ENCODE measurements around the gene USP21. TPM values are rescaled to one million over a fixed set of nuclear protein-coding genes. Genes with fewer than 3 reads are reported as not detected.

The USP21 gene
- total and polyA plus RNA-seq, 2 of the 13 experiments (the other 11 are each of a cell fraction or from before 2014, with no cell fraction given): 10.1 to 33.1 TPM

- TF ChIP-seq TFDP1 (CRISPR knock-in tag; IDR thresholded peaks at IDR 0.05; ENCODE audit: borderline replicate concordance) (peak; percentile 38; the same call in 1 of the 2 replicates), ZNF274 (CRISPR knock-in tag; IDR thresholded peaks at IDR 0.05) (peak; percentile 93), HDAC1 (CRISPR knock-in tag; IDR thresholded peaks at IDR 0.05) (peak; percentile 88), BRCA1 (CRISPR knock-in tag; IDR thresholded peaks at IDR 0.05) (0 out of 2 replicates have a peak, but pooled peaks have one; percentile 78), ZNF788 (CRISPR knock-in tag; IDR thresholded peaks at IDR 0.05; ENCODE audit: borderline replicate concordance) (peak; percentile 86; the same call in 1 of the 2 replicates), ZNF749 (CRISPR knock-in tag; IDR thresholded peaks at IDR 0.05; ENCODE audit: borderline replicate concordance) (0 out of 2 replicates have a peak, but pooled peaks have one; percentile 26), NR2F2 (IDR thresholded peaks at IDR 0.05; ENCODE audit: borderline replicate concordance, low read depth) (no peak), CEBPG (CRISPR knock-in tag; IDR thresholded peaks at IDR 0.05) (peak; percentile 64), MXD4 (CRISPR knock-in tag; IDR thresholded peaks at IDR 0.05) (peak; percentile 77), EHMT2 (IDR thresholded peaks at IDR 0.05; ENCODE audit: borderline replicate concordance, low read depth, low read length) (no peak), ZNF83 (CRISPR knock-in tag; IDR thresholded peaks at IDR 0.05; ENCODE audit: borderline replicate concordance) (no peak), SP4 (CRISPR knock-in tag; IDR thresholded peaks at IDR 0.05) (peak; percentile 87), ZNF12 (CRISPR knock-in tag; IDR thresholded peaks at IDR 0.05) (0 out of 2 replicates have a peak, but pooled peaks have one; percentile 16), MIER2 (CRISPR knock-in tag; IDR thresholded peaks at IDR 0.05) (0 out of 2 replicates have a peak, but pooled peaks have one; percentile 17), ZSCAN9 (CRISPR knock-in tag; IDR thresholded peaks at IDR 0.05; ENCODE audit: borderline replicate concordance) (0 out of 2 replicates have a peak, but pooled peaks have one; percentile 47), CEBPB (IDR thresholded peaks at IDR 0.05; ENCODE audit: borderline replicate concordance, low read depth, low read length) (peak; percentile 54), SRSF9 (IDR thresholded peaks at IDR 0.05; ENCODE audit: borderline replicate concordance, insufficient read depth, low read depth, low read length, poor library complexity, severe bottlenecking) (no peak), PREB (CRISPR knock-in tag; IDR thresholded peaks at IDR 0.05) (0 out of 2 replicates have a peak, but pooled peaks have one; percentile 31), THYN1 (CRISPR knock-in tag; IDR thresholded peaks at IDR 0.05; ENCODE audit: borderline replicate concordance, low read depth) (no peak), ZC3H13 (CRISPR knock-in tag; IDR thresholded peaks at IDR 0.05) (peak; percentile 43; the same call in 1 of the 2 replicates)
- TF ChIP-seq, protein P1, sequence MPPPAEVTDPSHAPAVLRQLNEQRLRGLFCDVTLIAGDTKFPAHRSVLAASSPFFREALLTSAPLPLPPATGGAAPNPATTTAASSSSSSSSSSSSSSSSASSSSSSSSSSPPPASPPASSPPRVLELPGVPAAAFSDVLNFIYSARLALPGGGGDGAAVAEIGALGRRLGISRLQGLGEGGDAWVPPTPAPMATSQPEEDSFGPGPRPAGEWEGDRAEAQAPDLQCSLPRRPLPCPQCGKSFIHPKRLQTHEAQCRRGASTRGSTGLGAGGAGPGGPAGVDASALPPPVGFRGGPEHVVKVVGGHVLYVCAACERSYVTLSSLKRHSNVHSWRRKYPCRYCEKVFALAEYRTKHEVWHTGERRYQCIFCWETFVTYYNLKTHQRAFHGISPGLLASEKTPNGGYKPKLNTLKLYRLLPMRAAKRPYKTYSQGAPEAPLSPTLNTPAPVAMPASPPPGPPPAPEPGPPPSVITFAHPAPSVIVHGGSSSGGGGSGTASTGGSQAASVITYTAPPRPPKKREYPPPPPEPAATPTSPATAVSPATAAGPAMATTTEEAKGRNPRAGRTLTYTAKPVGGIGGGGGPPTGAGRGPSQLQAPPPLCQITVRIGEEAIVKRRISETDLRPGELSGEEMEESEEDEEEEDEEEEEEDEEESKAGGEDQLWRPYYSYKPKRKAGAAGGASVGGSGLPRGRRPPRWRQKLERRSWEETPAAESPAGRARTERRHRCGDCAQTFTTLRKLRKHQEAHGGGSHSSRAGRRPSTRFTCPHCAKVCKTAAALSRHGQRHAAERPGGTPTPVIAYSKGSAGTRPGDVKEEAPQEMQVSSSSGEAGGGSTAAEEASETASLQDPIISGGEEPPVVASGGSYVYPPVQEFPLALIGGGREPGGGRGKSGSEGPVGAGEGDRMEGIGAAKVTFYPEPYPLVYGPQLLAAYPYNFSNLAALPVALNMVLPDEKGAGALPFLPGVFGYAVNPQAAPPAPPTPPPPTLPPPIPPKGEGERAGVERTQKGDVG (CRISPR knock-in tag; IDR thresholded peaks at IDR 0.05; ENCODE audit: borderline replicate concordance): peak; percentile 79; the same call in 1 of the 2 replicates
- TF ChIP-seq, protein P2, sequence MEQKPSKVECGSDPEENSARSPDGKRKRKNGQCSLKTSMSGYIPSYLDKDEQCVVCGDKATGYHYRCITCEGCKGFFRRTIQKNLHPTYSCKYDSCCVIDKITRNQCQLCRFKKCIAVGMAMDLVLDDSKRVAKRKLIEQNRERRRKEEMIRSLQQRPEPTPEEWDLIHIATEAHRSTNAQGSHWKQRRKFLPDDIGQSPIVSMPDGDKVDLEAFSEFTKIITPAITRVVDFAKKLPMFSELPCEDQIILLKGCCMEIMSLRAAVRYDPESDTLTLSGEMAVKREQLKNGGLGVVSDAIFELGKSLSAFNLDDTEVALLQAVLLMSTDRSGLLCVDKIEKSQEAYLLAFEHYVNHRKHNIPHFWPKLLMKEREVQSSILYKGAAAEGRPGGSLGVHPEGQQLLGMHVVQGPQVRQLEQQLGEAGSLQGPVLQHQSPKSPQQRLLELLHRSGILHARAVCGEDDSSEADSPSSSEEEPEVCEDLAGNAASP (CRISPR knock-in tag; IDR thresholded peaks at IDR 0.05; ENCODE audit: borderline replicate concordance): no peak; the same call in 1 of the 2 replicates
Observed at GRCh38 chr1:161117759-161118581, 41.3 kb upstream of the USP21 start, which contains the start of the genes NIT1 and PFDN2 (continued).
